ENCODE measurements around the gene SLC25A13. TPM values are rescaled to one million over a fixed set of nuclear protein-coding genes. Genes with fewer than 3 reads are reported as not detected.

The SLC25A13 gene
- total and polyA plus RNA-seq, 2 of the 13 experiments (the other 11 are each of a cell fraction or from before 2014, with no cell fraction given) = 36.2 to 84.9 TPM

DNA sequence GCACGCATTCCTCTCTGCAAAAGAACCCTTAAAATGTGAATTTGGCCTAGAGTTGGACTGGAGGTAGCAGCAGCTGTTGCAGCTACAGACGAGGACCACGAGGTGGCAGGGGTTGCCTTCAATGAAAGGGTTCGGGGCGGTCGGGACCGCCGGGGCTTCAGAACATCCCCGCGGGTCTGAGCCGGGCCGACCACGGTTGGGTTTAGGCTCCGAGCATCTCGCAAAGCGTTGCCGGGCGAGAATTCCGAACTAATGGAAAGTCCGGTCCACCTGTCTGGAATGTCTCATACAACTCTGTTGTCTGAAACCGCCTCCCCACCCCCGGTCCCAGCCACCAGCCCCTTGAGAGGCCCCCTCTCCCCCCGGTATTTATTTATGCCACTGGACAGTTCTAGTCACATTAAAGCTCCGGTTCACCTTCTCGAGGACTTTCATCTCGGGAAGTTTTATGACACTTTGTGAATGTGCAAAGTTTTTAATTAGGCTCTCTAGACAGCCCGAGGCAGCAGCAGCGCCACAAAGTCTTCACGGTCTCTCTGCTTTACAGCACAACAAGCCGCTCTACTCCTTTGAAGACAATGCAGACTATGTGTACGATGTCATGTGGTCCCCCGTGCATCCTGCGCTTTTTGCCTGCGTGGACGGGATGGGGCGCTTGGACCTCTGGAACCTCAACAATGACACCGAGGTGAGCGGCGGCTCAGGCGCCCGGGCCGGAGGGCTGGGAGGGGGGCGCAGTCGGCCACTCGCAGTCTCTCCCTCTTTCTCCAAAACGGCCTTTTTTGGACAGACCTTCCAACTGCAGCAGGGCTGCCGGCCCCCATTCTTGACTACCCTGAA lies 246.2 kb downstream of the SLC25A13 start (continued):
- TF ChIP-seq, protein P1, sequence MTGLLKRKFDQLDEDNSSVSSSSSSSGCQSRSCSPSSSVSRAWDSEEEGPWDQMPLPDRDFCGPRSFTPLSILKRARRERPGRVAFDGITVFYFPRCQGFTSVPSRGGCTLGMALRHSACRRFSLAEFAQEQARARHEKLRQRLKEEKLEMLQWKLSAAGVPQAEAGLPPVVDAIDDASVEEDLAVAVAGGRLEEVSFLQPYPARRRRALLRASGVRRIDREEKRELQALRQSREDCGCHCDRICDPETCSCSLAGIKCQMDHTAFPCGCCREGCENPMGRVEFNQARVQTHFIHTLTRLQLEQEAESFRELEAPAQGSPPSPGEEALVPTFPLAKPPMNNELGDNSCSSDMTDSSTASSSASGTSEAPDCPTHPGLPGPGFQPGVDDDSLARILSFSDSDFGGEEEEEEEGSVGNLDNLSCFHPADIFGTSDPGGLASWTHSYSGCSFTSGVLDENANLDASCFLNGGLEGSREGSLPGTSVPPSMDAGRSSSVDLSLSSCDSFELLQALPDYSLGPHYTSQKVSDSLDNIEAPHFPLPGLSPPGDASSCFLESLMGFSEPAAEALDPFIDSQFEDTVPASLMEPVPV (CRISPR knock-in tag; IDR thresholded peaks at IDR 0.05) = no peak
- TF ChIP-seq, protein P2, sequence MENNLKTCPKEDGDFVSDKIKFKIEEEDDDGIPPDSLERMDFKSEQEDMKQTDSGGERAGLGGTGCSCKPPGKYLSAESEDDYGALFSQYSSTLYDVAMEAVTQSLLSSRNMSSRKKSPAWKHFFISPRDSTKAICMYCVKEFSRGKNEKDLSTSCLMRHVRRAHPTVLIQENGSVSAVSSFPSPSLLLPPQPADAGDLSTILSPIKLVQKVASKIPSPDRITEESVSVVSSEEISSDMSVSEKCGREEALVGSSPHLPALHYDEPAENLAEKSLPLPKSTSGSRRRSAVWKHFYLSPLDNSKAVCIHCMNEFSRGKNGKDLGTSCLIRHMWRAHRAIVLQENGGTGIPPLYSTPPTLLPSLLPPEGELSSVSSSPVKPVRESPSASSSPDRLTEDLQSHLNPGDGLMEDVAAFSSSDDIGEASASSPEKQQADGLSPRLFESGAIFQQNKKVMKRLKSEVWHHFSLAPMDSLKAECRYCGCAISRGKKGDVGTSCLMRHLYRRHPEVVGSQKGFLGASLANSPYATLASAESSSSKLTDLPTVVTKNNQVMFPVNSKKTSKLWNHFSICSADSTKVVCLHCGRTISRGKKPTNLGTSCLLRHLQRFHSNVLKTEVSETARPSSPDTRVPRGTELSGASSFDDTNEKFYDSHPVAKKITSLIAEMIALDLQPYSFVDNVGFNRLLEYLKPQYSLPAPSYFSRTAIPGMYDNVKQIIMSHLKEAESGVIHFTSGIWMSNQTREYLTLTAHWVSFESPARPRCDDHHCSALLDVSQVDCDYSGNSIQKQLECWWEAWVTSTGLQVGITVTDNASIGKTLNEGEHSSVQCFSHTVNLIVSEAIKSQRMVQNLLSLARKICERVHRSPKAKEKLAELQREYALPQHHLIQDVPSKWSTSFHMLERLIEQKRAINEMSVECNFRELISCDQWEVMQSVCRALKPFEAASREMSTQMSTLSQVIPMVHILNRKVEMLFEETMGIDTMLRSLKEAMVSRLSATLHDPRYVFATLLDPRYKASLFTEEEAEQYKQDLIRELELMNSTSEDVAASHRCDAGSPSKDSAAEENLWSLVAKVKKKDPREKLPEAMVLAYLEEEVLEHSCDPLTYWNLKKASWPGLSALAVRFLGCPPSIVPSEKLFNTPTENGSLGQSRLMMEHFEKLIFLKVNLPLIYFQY (CRISPR knock-in tag; IDR thresholded peaks at IDR 0.05; ENCODE audit: borderline replicate concordance) = 0 out of 2 replicates have a peak, but pooled peaks have one; percentile 78
- no peak for TF ChIP-seq ZNF335 (CRISPR knock-in tag; IDR thresholded peaks at IDR 0.05)
- no peak for TF ChIP-seq ZNF781 (CRISPR knock-in tag; IDR thresholded peaks at IDR 0.05; ENCODE audit: borderline replicate concordance, not compliant biosample characterization)
- no peak for TF ChIP-seq ZNF841 (CRISPR knock-in tag; IDR thresholded peaks at IDR 0.05; ENCODE audit: borderline replicate concordance)
- TF ChIP-seq, protein P3, sequence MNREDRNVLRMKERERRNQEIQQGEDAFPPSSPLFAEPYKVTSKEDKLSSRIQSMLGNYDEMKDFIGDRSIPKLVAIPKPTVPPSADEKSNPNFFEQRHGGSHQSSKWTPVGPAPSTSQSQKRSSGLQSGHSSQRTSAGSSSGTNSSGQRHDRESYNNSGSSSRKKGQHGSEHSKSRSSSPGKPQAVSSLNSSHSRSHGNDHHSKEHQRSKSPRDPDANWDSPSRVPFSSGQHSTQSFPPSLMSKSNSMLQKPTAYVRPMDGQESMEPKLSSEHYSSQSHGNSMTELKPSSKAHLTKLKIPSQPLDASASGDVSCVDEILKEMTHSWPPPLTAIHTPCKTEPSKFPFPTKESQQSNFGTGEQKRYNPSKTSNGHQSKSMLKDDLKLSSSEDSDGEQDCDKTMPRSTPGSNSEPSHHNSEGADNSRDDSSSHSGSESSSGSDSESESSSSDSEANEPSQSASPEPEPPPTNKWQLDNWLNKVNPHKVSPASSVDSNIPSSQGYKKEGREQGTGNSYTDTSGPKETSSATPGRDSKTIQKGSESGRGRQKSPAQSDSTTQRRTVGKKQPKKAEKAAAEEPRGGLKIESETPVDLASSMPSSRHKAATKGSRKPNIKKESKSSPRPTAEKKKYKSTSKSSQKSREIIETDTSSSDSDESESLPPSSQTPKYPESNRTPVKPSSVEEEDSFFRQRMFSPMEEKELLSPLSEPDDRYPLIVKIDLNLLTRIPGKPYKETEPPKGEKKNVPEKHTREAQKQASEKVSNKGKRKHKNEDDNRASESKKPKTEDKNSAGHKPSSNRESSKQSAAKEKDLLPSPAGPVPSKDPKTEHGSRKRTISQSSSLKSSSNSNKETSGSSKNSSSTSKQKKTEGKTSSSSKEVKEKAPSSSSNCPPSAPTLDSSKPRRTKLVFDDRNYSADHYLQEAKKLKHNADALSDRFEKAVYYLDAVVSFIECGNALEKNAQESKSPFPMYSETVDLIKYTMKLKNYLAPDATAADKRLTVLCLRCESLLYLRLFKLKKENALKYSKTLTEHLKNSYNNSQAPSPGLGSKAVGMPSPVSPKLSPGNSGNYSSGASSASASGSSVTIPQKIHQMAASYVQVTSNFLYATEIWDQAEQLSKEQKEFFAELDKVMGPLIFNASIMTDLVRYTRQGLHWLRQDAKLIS (CRISPR knock-in tag; IDR thresholded peaks at IDR 0.05) = no peak
- TF ChIP-seq, protein P4, sequence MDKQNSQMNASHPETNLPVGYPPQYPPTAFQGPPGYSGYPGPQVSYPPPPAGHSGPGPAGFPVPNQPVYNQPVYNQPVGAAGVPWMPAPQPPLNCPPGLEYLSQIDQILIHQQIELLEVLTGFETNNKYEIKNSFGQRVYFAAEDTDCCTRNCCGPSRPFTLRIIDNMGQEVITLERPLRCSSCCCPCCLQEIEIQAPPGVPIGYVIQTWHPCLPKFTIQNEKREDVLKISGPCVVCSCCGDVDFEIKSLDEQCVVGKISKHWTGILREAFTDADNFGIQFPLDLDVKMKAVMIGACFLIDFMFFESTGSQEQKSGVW (CRISPR knock-in tag; IDR thresholded peaks at IDR 0.05; ENCODE audit: borderline replicate concordance) = no peak
- TF ChIP-seq, protein P5, sequence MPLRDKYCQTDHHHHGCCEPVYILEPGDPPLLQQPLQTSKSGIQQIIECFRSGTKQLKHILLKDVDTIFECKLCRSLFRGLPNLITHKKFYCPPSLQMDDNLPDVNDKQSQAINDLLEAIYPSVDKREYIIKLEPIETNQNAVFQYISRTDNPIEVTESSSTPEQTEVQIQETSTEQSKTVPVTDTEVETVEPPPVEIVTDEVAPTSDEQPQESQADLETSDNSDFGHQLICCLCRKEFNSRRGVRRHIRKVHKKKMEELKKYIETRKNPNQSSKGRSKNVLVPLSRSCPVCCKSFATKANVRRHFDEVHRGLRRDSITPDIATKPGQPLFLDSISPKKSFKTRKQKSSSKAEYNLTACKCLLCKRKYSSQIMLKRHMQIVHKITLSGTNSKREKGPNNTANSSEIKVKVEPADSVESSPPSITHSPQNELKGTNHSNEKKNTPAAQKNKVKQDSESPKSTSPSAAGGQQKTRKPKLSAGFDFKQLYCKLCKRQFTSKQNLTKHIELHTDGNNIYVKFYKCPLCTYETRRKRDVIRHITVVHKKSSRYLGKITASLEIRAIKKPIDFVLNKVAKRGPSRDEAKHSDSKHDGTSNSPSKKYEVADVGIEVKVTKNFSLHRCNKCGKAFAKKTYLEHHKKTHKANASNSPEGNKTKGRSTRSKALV (CRISPR knock-in tag; IDR thresholded peaks at IDR 0.05) = no peak
- no peak for TF ChIP-seq ZFP62 (CRISPR knock-in tag; IDR thresholded peaks at IDR 0.05)
- TF ChIP-seq ZNF207 (IDR thresholded peaks at IDR 0.05; ENCODE audit: borderline replicate concordance) = no peak
- TF ChIP-seq ZNF34 (CRISPR knock-in tag; IDR thresholded peaks at IDR 0.05; ENCODE audit: borderline replicate concordance) = no peak
- TF ChIP-seq BRCA1 (CRISPR knock-in tag; IDR thresholded peaks at IDR 0.05) = no peak
- no peak for TF ChIP-seq TMF1 (CRISPR knock-in tag; IDR thresholded peaks at IDR 0.05; ENCODE audit: low read depth)
- TF ChIP-seq, protein P6, sequence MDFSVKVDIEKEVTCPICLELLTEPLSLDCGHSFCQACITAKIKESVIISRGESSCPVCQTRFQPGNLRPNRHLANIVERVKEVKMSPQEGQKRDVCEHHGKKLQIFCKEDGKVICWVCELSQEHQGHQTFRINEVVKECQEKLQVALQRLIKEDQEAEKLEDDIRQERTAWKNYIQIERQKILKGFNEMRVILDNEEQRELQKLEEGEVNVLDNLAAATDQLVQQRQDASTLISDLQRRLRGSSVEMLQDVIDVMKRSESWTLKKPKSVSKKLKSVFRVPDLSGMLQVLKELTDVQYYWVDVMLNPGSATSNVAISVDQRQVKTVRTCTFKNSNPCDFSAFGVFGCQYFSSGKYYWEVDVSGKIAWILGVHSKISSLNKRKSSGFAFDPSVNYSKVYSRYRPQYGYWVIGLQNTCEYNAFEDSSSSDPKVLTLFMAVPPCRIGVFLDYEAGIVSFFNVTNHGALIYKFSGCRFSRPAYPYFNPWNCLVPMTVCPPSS (IDR thresholded peaks at IDR 0.05) = no peak
